Hematopoietic multipotent progenitor cell treated with erythropoietin and hydrocortisone succinate and interleukin-3 and kit ligand, for 4 days (in vitro differentiated cells): ENCODE measurements around the gene ZNF383.
"Not testable (repeated sequence)": the region's sequence is repeated elsewhere in the genome, so short reads cannot be mapped to it uniquely, and the experiment has no call there.

Experiments
- DNase-seq: peaks from one replicate; pipeline ENCODE4 v3.0.0-alpha.2; 2015

The ZNF383 gene

GRCh38 chr19:37294246-37294645 lies 76.2 kb downstream of the ZNF383 start:
- DNase-seq: not testable (repeated sequence)
